ENCODE results near the gene RAD51B.
A peak's percentile ranks its signal among the peaks of the same experiment; 100 is the strongest.
"Not testable (repeated sequence)": the region's sequence is repeated elsewhere in the genome, so short reads cannot be mapped to it uniquely, and the experiment has no call there.

RAD51B gene

GRCh38 chr14:67816326-67817002 is 3.1 kb upstream of the RAD51B start, which contains the start of gene ZFYVE26:
ZFYVE26 (minus strand) TSS chr14:67816590; CDS start chr14:67815963, 627 bp downstream.
- TF ChIP-seq ZNF274 (IDR thresholded peaks at IDR 0.05; ENCODE audit: low read depth, low read length) = no peak
- H3K4me3 ChIP-seq (ENCODE audit: low read length) = peak within 1 kb of the TSS; percentile 92

- H3K4me3 ChIP-seq (ENCODE audit: low read length) = no peak overlapping the region
- no peak for TF ChIP-seq ZNF274 (IDR thresholded peaks at IDR 0.05; ENCODE audit: low read depth, low read length)
Observed at GRCh38 chr14:67817750-67818438, 1.7 kb upstream of the RAD51B start.

GRCh38 chr14:67818476-67818875 is 1.1 kb upstream of the RAD51B start:
- H3K4me3 ChIP-seq (ENCODE audit: low read length) = not testable (repeated sequence)

- peak overlapping the region; percentile 74 for H3K4me3 ChIP-seq (ENCODE audit: low read length)
- no peak for TF ChIP-seq ZNF274 (IDR thresholded peaks at IDR 0.05; ENCODE audit: low read depth, low read length)
Observed at GRCh38 chr14:67820428-67820971, 921 bp downstream of the RAD51B start.

- TF ChIP-seq ZNF274 (IDR thresholded peaks at IDR 0.05; ENCODE audit: low read depth, low read length) = no peak
- H3K4me3 ChIP-seq (ENCODE audit: low read length) = peak overlapping the region; percentile 20; the same call in 1 of the 2 replicates
Observed at GRCh38 chr14:67821121-67821520, 1.5 kb downstream of the RAD51B start.

GRCh38 chr14:67831113-67831512 is 11.5 kb downstream of the RAD51B start:
- no peak overlapping the region for H3K4me3 ChIP-seq (ENCODE audit: low read length)

GRCh38 chr14:67833403-67833802 is 13.8 kb downstream of the RAD51B start:
- TF ChIP-seq ZNF274 (IDR thresholded peaks at IDR 0.05; ENCODE audit: low read depth, low read length) = no peak

More at GRCh38 chr14:67831113-67831512, 11.5 kb downstream of the RAD51B start:
- TF ChIP-seq ZNF274 (IDR thresholded peaks at IDR 0.05; ENCODE audit: low read depth, low read length) = no peak

GRCh38 chr14:67835596-67835995 is 16.0 kb downstream of the RAD51B start:
- H3K4me3 ChIP-seq (ENCODE audit: low read length) = no peak overlapping the region
- no peak for TF ChIP-seq ZNF274 (IDR thresholded peaks at IDR 0.05; ENCODE audit: low read depth, low read length)

More at GRCh38 chr14:67833403-67833802, 13.8 kb downstream of the RAD51B start:
- no peak overlapping the region for H3K4me3 ChIP-seq (ENCODE audit: low read length)

- no peak for TF ChIP-seq ZNF274 (IDR thresholded peaks at IDR 0.05; ENCODE audit: low read depth, low read length)
- no peak overlapping the region for H3K4me3 ChIP-seq (ENCODE audit: low read length)
Observed at GRCh38 chr14:67837011-67837624, 17.5 kb downstream of the RAD51B start.

- no peak for TF ChIP-seq ZNF274 (IDR thresholded peaks at IDR 0.05; ENCODE audit: low read depth, low read length)
Observed at GRCh38 chr14:67846029-67846610, 26.5 kb downstream of the RAD51B start.

GRCh38 chr14:67850066-67850830 is 30.7 kb downstream of the RAD51B start:
- no peak for TF ChIP-seq ZNF274 (IDR thresholded peaks at IDR 0.05; ENCODE audit: low read depth, low read length)
- no peak overlapping the region for H3K4me3 ChIP-seq (ENCODE audit: low read length)

More at GRCh38 chr14:67846029-67846610, 26.5 kb downstream of the RAD51B start:
- no peak overlapping the region for H3K4me3 ChIP-seq (ENCODE audit: low read length)

GRCh38 chr14:67851785-67852410 is 32.3 kb downstream of the RAD51B start:
- no peak overlapping the region for H3K4me3 ChIP-seq (ENCODE audit: low read length)
- TF ChIP-seq ZNF274 (IDR thresholded peaks at IDR 0.05; ENCODE audit: low read depth, low read length) = no peak
